GM19455 (cell line): ENCODE measurements around the gene AP5Z1.

Experiments used
- ATAC-seq: cut with Tn5 transposase; IDR thresholded peaks from one replicate; pipeline ENCODE4 v1.9.1; 2021; ENCODE audit not compliant: unreplicated experiment

Gene AP5Z1, protein sequence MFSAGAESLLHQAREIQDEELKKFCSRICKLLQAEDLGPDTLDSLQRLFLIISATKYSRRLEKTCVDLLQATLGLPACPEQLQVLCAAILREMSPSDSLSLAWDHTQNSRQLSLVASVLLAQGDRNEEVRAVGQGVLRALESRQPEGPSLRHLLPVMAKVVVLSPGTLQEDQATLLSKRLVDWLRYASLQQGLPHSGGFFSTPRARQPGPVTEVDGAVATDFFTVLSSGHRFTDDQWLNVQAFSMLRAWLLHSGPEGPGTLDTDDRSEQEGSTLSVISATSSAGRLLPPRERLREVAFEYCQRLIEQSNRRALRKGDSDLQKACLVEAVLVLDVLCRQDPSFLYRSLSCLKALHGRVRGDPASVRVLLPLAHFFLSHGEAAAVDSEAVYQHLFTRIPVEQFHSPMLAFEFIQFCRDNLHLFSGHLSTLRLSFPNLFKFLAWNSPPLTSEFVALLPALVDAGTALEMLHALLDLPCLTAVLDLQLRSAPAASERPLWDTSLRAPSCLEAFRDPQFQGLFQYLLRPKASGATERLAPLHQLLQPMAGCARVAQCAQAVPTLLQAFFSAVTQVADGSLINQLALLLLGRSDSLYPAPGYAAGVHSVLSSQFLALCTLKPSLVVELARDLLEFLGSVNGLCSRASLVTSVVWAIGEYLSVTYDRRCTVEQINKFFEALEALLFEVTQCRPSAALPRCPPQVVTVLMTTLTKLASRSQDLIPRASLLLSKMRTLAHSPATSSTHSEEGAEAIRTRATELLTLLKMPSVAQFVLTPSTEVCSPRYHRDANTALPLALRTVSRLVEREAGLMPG

DNA sequence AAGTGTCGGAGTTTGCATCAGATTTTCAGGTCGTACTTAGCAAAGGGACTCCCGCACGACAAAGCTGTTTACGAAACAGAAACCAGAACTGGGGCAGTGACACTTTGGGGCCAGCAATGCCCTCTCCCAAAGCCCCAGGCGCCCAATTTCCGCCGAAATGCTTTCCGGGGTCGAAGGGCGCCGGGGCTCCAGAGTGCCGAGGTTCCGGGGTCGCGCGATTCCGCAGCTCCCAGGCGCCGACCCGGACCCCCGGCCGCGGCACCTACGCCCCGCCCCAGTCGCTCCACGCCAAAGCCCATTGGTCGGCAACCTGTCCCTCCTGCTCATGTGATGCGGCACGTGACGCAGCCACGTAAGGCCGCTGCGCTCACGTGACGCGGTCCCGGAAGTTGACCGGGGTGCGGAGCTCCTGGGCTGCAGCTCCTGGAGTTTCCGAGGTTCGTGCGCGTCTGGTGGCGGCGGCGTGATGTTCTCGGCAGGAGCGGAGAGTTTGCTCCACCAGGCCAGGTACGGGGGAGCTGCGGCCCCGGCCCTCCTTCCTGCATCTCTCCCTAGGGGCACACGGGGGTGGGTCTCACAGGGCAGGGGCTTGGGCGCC, at the start of gene AP5Z1:
Gene AP5Z1 (plus strand): TSS at position 374 of the 598 bp plus-strand sequence. CDS start 93 bp downstream, at position 467.
- peak; percentile 88 for ATAC-seq

DNA sequence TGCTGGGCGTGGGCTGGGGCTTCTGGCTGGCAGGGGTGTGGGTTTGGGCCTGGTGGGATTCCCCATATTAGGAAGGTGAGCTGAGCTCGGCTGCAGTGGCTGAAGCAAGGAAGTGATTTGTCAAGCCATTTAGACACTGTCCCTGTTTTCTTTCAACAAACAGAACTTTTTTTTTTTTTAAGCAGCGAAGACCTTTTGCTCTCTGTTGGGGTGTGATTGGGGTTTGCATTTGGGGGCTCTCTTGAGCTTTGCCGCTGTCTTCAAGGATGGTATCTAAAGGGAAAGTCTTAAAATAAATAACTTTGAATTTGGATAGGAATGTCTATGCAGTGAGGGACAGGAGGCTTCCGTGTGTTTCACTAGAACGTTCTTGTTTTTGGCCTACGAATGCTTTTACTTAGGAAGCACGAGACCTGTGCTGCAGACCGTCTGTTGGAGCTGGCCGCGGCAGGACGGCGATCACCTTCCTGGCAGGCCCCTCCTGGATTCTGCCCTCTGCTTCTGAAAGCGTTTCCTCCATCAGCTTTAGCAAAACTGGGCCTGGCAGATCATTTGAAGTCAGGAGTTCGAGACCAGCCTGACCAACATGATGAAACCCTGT, 49.5 kb upstream of the AP5Z1 start:
- no peak for ATAC-seq

DNA sequence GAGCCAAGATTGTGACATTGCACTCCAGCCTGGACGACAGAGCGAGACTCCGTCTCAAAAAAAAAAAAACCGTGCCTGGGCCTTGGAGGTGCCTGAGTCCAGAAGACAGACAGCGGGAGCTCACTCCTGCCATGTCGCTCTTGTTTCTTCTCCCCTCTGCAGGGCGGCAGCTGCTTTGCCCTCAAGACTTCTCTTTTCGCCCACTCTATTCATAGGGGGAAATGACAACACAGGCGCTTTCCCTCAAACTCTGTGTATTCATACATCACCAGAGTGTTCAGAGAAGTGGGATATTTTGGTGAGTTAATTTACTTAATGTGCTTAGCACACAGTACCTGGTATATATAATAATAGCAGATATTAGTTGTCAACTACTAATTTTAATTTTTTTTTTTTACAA, 48.9 kb upstream of the AP5Z1 start:
- ATAC-seq: no peak

DNA sequence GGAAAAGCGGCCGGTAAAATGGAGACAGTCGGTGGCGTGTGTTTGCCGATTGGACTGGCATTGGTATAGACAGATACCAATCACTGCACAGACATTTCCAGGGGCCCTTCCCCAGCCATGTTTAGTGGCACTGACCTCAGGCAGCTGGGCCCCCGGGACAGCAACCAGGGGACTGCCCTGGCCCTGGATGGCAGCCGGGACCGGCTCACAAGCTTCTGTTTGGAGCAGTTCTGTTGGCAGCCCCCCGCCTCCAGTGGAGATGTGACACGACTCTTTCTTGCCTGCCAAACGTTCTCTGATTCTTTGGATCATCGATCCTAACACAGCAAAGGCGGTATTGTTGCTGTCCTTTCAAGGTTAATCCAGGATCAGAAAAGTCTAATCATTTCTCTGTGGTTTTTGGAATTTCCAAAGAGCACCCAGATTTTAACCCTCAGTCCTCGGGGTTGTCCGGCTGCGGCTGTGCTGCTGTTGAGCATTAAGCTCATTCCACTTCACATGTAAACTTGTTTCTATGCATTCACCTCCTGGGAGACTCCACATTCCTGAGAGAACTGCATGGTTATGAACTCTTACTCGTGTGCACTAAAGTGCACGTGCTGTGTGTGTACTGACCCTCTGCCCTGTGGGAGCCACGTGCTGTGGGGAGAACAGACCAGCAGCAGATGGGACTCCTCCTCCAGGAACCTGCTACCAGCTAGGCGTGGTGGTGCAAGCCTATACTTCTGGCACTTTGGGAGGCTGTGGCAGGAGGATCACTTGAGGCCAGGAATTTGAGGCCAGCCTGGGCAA, 47.3 kb upstream of the AP5Z1 start:
- ATAC-seq: no peak

DNA sequence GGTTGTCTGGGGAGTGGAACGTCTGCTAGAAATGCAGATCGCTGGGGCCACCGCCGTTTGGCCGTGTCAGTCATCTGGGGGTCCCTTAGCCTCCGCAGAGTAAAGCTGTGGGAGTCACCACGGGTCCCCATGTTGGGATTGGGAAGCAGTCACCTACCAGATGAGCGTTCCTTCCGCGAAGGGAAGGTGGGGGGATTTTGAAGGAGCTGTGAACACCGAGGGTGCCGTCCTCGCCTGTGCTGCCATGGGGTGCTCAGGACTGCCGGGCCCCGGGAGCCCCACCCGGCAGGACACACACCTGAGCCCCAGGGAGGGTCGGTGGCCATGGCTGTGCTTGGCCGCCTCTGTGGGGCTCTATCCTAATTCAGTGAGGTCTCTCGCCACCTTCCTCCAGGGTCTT, 46.2 kb upstream of the AP5Z1 start:
- ATAC-seq: no peak

DNA sequence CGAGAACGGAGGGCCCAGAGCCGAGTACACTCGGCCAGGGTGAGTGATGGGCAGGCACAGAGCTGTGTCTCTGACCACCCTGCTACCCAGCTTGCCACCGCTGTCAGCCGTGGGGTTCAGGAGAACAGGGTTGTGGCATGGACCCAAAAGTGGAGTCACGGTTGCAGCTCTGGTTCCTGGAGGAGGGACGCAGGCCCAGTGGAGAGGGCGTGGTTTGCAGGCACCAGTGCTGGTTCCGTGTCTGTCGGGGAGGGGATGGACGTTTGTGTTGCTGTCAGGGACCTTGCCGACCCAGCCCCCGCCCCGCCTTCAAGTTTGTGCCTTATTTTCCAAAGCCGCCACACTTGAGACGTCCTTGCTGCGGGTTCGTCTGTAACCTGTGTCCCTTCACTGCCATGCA, 45.1 kb upstream of the AP5Z1 start:
- ATAC-seq: no peak

DNA sequence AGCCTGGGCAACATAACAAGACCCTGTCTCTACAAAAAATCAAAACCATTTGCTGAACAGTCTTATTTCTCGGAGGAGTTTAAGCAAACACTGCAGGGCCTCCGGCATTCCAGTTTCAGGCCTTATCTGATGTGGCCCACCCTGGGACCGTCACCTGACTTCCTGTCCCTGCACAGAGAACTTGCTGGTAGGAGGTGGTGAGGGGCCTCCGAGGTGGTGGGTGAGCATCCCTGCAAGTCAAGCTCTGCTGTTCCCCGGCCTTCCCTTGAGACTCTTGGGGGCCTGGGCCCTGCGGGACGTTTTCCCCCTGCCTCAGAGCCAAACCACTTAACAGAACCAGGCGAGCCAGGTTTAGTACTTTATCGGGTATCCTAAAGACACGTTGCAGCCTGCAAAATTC, 44.5 kb upstream of the AP5Z1 start:
- no peak for ATAC-seq

DNA sequence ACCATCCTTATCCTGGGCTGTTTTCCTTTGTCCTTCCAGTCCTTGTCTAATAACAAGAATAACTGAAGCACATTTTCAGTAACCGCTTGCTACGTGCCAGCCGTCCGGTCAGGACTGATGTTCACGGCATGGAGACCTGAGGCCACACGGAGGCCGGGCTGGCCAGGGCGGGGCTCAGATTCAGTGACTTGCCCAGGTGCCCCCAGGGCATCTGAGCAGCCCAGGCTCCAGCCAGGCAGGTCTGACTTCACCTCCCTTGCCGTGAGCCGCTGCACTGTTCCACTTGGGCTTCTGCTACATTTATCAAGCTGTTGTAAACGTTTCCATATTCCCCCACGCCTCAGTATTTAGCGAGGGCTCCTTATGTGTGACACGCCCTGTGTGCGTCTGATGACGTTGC, 43.6 kb upstream of the AP5Z1 start:
- ATAC-seq: no peak

DNA sequence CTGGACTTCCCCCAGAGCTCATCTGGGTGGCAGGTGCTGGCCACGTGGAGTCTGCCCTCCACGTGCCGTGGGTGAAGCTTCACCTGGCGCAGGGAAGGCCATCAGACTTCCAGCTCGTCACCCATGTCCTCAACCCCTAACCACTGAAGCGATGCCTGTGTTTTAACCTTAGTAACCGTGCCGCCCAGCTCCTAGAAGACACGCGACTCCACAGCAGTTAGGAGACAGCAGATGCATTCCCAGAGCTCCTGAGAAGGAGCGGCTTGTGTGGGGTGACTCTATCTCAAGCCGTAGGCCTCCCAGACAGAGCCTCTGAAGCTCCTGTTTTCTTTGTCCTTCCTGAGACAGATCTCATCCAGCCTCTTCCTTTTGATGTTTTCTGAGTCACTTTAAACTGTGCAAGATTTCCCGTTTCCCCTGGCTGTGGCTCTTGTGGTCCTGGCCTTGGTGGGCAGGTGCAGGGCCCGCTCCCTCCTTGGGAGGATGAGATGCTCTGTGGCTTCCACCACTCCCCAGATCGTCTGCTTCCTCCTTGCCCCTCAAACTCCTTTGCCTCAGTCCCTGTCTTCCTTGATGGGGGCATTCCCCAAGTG, 41.4 kb upstream of the AP5Z1 start:
- no peak for ATAC-seq

DNA sequence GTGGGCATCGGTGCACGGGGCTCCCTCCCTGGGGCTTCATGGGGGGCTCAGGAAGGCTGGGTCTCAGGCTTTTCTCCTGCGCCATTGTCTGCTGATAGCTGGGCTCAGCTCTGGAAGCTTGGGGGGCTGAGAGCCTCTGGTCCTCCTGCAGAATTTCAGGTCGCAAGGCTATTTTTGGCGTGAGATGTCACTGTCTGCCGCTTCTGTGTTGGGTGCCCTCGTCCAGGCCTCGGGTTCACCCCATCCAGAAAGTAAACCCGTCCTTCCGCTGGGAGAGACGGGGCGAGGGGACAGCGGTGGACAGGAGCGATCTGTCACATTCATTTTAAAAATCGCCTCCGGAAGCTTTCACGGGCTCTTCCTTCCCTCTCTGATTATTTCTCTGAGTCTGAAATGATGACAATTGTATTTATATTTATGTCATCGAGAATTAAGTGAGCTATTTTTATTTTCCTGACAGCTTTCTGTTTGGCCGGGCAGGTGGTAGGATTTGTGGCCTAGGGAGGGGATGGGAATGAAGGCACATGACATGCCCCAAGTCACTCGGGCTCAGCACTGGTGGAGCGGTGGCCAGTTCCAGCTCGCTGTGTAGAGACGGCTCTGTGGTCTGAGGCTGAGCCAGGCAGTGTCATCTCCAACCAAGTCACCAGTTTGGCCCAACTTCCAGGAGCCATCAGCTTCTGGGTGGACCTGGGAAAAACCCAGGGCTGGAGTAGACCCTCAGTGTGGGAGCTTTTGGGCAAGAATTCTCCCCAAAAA, 40.7 kb upstream of the AP5Z1 start:
- no peak for ATAC-seq

DNA sequence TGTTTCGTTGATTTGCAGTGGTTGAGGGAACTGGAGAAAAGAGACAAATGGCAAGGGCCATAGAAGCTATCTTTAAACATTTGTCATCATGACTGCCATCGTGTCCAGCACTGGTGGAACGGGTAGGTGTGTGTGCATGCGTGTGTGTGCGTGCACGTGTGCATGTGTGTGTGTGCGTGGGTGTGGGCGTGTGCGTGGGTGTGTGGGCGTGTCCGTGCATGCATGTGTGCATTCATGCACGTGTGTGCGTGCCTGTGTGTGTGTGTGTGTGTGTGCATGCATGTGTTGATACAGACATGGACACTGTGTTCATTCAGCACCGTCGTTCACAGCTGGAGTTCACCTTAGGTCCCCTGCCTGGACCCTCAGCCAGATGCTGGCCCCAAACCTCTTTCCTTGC, 38.1 kb upstream of the AP5Z1 start:
- no peak for ATAC-seq

DNA sequence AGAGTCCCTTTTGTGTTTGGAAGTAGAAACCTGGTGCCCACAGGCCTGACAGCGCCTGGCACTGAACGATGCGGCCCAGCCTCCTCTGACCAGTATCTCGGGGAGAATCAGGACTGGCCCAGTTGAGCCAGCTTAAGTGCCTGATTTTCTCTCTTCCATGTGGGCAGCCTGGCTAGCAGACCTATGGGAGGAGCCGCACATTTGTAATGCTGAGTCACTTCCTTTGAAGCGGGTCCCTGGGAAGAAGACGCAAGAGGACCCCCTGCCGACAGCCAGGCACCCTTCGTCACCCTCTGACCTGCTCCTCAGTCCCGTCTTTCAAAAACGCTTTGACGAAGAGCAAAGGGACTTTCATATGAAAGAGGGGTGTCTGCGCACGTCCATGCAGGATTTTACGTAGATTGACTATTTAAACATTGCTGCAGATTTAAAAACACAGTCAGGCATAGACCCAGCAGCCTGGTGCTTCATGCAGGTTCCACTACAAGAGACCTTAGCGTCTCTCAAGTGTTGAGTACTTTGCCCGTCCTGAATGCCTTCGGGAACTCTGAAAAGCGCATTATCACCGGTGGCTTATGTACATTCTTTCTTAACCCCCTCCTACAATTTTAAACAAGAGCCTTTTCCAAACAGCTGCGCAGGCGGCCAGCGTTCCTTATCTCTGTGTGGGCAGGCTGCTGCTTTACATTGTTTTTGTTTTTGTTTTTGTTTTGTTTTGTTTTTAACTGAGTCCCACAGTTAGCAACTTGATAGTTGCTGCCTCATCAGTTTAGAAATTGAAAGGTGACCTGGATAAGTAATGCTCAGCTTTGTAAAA, 36.5 kb upstream of the AP5Z1 start:
- no peak for ATAC-seq

DNA sequence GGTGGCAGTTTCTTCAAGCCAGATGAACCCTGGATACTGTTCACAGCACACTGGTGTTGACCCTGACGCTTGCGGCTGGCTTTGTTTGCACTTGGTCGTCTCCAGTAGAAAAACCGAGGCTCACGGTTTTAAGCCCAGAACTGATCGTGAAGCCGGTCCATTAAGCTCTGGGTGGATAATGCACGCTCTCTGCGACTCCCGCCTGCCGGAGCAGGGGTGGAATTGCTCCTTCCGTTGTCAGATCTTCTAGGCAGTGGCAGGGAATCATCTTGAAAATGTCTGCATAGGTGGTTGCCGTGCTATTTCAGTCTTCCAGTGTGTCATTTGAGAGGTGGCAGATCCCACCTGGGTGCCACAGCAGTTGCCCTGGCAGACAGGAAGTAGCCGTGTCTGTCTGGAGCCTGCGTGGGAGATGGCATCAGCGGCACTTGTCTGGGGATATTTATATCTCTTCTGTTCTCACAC, 35.9 kb upstream of the AP5Z1 start:
- ATAC-seq: no peak

DNA sequence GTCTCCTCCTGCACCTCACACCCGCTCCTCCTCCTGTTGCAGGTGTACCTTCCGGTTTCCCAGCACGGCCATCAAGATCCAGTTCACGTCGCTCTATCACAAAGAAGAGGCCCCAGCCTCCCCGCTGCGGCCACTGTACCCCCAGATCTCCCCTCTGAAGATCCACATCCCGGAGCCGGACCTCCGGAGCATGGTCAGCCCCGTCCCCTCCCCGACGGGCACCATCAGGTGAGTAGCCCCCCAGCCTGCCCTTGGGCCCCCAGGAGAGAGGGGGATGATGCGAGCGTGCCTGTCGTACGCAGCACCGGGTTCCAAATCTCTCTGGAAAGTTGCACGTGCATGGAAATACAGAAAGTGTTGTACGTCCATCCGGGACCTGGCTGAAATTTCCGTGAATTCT, 34.6 kb upstream of the AP5Z1 start:
- no peak for ATAC-seq

DNA sequence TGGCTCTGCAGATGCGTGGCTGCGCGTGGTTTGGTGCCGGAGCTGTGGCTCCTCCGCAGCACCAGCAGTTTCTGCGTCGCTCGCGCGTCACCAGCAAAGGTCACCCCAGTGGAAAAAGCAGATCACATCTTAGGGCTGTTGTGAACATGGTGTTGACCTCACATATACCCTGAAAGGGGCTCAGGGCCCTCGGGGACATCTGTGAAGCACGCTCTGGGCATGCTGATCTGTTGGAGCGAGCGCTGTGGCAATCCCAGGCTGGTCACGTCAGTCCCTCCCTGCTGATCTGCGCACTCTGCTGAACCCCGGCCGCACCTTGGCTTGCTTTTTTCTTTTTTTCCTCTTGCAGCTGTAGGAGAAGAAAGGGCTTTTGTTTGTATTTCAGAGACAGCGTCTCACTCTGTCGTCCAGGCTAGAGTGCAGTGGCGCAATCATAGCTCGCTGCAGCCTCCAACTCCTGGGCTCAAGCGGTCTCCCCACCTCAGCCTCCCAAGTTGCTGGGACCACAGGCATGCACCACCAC, 33.3 kb upstream of the AP5Z1 start:
- ATAC-seq: no peak

DNA sequence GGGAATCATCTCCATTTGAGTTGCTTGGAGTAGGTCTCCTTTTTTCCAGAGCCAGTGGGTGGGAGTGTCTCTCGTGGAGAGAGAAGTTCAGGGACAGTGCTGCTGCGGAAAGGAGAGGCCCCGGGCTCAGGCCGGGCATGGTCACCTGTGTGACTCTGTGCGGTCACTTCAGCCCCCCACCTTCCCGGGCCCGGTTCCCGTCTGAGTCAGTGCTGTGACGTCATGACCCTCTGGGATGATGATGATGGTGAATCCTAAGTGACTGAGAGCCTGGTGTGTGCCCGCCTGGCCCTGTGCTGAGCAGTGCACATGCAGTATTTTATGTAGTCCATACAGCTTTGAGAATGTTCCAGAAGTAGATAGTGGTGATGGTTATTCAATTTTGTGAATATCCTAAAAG, 32.6 kb upstream of the AP5Z1 start:
- no peak for ATAC-seq

DNA sequence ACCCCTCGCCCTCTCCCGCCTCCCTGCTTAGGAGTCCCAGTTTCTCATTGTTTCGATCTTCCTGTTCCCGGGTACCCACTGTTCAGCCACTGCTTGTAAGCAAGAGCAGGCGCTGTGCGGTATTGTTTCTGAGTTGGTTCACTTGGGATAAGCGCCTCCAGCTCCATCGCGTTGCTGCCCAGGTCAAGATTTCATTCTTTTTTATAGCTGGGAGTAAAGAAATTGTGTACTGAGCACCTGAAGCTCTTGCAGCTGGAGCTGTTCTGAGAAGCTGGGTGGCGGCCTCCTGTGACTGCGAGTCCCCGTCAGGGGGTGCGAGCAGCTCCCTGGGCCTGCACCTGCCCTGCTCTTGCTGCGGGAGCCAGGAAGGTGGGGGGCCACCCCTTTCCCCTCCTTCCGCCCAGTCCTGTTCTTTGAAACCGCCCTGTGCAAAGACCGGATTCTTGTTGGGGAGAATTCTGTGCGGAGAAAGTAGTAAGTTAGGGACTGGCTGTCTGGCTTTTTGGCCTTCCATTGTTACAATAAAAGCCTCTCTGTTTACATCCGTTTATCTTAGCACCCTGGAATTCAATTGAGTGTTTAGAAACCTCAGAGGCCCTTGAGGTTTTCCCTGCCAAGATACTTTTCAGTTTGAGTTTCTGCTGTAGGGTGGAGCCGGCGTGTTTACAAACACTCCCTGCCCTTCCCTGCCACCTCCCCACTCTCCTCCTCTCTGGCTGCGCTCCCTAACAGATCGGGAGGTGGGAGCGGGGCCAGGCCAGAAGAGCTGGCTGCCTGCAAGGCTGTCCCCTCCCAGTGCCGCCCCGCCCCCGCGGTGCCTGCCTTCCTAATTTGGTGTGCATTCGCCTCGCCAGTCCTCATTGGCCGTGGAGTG, 30.8 kb upstream of the AP5Z1 start:
- peak; percentile 71 for ATAC-seq
